ENCODE data around the gene AP4M1. TPM values are rescaled to one million over a fixed set of nuclear protein-coding genes. Genes with fewer than 3 reads are reported as not detected.

The AP4M1 gene
- total and polyA plus RNA-seq, 9 of the 15 experiments (the other 6 are each of a cell fraction or from before 2014, with no cell fraction given) = 1.3 to 30.9 (median 14.1) TPM

DNA sequence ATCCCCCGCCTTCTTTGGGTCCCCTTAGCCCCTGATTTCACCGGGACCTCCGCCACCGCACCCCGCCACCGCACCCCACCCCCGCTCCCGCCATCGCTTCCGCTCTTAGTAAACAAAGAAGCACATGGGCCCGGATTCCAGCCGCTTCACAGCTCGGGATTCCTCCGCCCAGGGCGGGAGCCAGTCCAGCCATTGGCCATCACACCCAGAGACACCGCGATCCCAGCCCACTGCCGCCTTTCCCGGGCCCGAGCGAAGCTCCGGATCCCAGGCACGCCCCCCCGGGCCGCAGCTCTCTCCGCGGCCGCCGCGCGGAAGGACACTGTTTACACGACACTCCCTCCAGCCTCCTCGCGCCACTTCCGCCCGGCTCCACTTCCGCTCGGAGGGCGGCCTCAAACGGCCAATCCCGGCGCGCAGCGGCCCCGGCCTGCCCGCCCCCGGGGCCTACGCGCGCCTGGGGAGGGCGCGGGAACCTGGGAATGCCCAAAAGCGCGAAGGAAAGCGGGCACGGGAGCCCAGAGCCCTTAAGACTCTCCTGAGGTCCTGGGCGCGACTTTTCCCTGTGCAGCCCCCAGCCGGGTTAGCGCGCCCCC, 925 bp upstream of the AP4M1 start (continued):
- no peak for TF ChIP-seq ZNF311 (CRISPR knock-in tag; IDR thresholded peaks at IDR 0.05)
- TF ChIP-seq FOXK1 (CRISPR knock-in tag; IDR thresholded peaks at IDR 0.05; ENCODE audit: borderline replicate concordance) = 0 out of 2 replicates have a peak, but pooled peaks have one; percentile 54
- peak; percentile 17; the same call in 1 of the 2 replicates for TF ChIP-seq SOX6 (IDR thresholded peaks at IDR 0.05)
- peak; percentile 52 for TF ChIP-seq ESRRA (IDR thresholded peaks at IDR 0.05; ENCODE audit: borderline replicate concordance, low read depth)
- no peak for TF ChIP-seq TBP (optimal IDR thresholded peaks at IDR 0.05; ENCODE audit: low read depth, low read length)
- TF ChIP-seq NFYB (IDR thresholded peaks at IDR 0.05; ENCODE audit: extremely low read depth, insufficient read length) = peak; percentile 59
- no peak for TF ChIP-seq ZNF121 (CRISPR knock-in tag; conservative IDR thresholded peaks at IDR 0.05)
- no peak for TF ChIP-seq SNIP1 (IDR thresholded peaks at IDR 0.05; ENCODE audit: low read depth)
- TF ChIP-seq HNRNPL (IDR thresholded peaks at IDR 0.05; ENCODE audit: low read depth, low read length) = no peak
- no peak for TF ChIP-seq RFX7 (CRISPR knock-in tag; IDR thresholded peaks at IDR 0.05)
- TF ChIP-seq YBX1 (IDR thresholded peaks at IDR 0.05) = no peak
- no peak for TF ChIP-seq ZNF232 (CRISPR knock-in tag; IDR thresholded peaks at IDR 0.05)
- no peak for TF ChIP-seq MTF1 (CRISPR knock-in tag; IDR thresholded peaks at IDR 0.05; ENCODE audit: borderline replicate concordance)
- no peak for TF ChIP-seq ZNF239 (CRISPR knock-in tag; IDR thresholded peaks at IDR 0.05)
- TF ChIP-seq, protein P1, sequence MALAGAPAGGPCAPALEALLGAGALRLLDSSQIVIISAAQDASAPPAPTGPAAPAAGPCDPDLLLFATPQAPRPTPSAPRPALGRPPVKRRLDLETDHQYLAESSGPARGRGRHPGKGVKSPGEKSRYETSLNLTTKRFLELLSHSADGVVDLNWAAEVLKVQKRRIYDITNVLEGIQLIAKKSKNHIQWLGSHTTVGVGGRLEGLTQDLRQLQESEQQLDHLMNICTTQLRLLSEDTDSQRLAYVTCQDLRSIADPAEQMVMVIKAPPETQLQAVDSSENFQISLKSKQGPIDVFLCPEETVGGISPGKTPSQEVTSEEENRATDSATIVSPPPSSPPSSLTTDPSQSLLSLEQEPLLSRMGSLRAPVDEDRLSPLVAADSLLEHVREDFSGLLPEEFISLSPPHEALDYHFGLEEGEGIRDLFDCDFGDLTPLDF (CRISPR knock-in tag; IDR thresholded peaks at IDR 0.05) = no peak
- TF ChIP-seq ILF3 (IDR thresholded peaks at IDR 0.05; ENCODE audit: borderline replicate concordance) = peak; percentile 18; the same call in 1 of the 2 replicates
- no peak for TF ChIP-seq TFAM (CRISPR knock-in tag; conservative IDR thresholded peaks at IDR 0.05)
- TF ChIP-seq HMG20A (CRISPR knock-in tag; conservative IDR thresholded peaks at IDR 0.05) = no peak
- no peak for TF ChIP-seq TCFL5 (CRISPR knock-in tag; conservative IDR thresholded peaks at IDR 0.05)
- TF ChIP-seq NONO (IDR thresholded peaks at IDR 0.05; ENCODE audit: low read depth in 2 of 2, low read length in 1 of 2) = 0 out of 4 replicates have a peak, but pooled peaks of 1 of the 2 experiments have one; percentile 10
- no peak for TF ChIP-seq ARID2 (IDR thresholded peaks at IDR 0.05)
- TF ChIP-seq MAZ (CRISPR knock-in tag; conservative IDR thresholded peaks at IDR 0.05 in 1 of 2, IDR thresholded peaks at IDR 0.05 in 1 of 2) = peak; percentile 58 to 94
- TF ChIP-seq RCOR1 (IDR thresholded peaks at IDR 0.05; ENCODE audit: borderline replicate concordance in 1 of 2, low read depth in 2 of 2, low read length in 2 of 2) = no peak
- no peak for TF ChIP-seq SREBF1 (IDR thresholded peaks at IDR 0.05; ENCODE audit: borderline replicate concordance, low read depth, low read length)
- 0 out of 2 replicates have a peak, but pooled peaks have one; percentile 35 for TF ChIP-seq GTF2E2 (tag; IDR thresholded peaks at IDR 0.05)
- TF ChIP-seq KAT2B (IDR thresholded peaks at IDR 0.05; ENCODE audit: low read depth, low read length) = no peak
- TF ChIP-seq, protein P2, sequence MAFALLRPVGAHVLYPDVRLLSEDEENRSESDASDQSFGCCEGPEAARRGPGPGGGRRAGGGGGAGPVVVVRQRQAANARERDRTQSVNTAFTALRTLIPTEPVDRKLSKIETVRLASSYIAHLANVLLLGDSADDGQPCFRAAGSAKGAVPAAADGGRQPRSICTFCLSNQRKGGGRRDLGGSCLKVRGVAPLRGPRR (CRISPR knock-in tag; IDR thresholded peaks at IDR 0.05) = no peak

All from K562 (cell line).